Thyroid gland (tissue), 4 donors: ENCODE measurements around the gene EDAR. TPM values are rescaled to one million over a fixed set of nuclear protein-coding genes. Genes with fewer than 3 reads are reported as not detected.

Source experiments
- DNase-seq, 2 donors: peaks; one replicate each; pipeline ENCODE4 v3.0.0-alpha.2; 2019
- H3K27ac ChIP-seq, 3 donors: fragments of 200-600 bp; sonication (generic); 1 replicate in 2 of 3; 2 replicates in 1 of 3; pipeline ENCODE4 v1.5.1; 2016 to 2019; ENCODE audit warnings: mild to moderate bottlenecking in 1 of 3, moderate library complexity in 1 of 3
- H3K27me3 ChIP-seq: fragments of 200-600 bp; sonication (generic); one replicate; pipeline ENCODE4 v1.5.1; 2019
- H3K36me3 ChIP-seq, 2 donors: fragments of 200-600 bp; sonication (generic); one replicate each; pipeline ENCODE4 v1.5.1; 2016 to 2019
- H3K4me1 ChIP-seq, 2 donors: fragments of 200-600 bp; sonication (generic); one replicate each; pipeline ENCODE4 v1.5.1; 2017 to 2019
- H3K4me3 ChIP-seq, 3 donors: fragments of 200-600 bp; sonication (generic); replicated peaks in 1 of 3; 1 replicate in 2 of 3; 2 replicates in 1 of 3; pipeline ENCODE4 v1.5.1; 2016; ENCODE audit warnings: mild to moderate bottlenecking in 1 of 3
- H3K9me3 ChIP-seq: fragments of 200-600 bp; sonication (generic); one replicate; pipeline ENCODE4 v1.5.1; 2017
- CTCF ChIP-seq, 6 experiments: fragments of 200-600 bp in 3 of 6; fragments of 450-650 bp in 3 of 6; sonication (generic) in 3 of 6; IDR thresholded peaks; one replicate each; pipeline ENCODE4 v1.5.1; 2016 to 2019; ENCODE audit warnings: antibody characterized with exemption in 6 of 6, mild to moderate bottlenecking in 2 of 6, inconsistent platforms in 1 of 6, moderate library complexity in 1 of 6
- POLR2A ChIP-seq, 2 donors: fragments of 450-650 bp; IDR thresholded peaks; one replicate each; pipeline ENCODE4 v1.6.1; 2017; ENCODE audit warnings: antibody characterized with exemption in 2 of 2, mild to moderate bottlenecking in 2 of 2, moderate library complexity in 1 of 2
- WGBS, 2 donors: methylation state at CpG; one replicate each; pipeline ENCODE4 v1.1.5; 2017; 5-methylcytosine and 5-hydroxymethylcytosine counted together
- intact Hi-C: fragments of 100-400 bp; cut with DNase I; formaldehyde crosslinking; loops from one replicate; pipeline ENCODE4 v1.15.1; 2023
- total RNA-seq, 4 donors: library from RNA; depleted of rRNA; stranded (reverse); fragments of >200 nt; gene quantifications; one replicate each; pipeline ENCODE4 v1.2.3, GENCODE V29; 2016

Gene EDAR
- total RNA-seq, 4 donors from 2014 or later, result not detected

- H3K27me3 ChIP-seq, result no peaks in the 10 kb centered on the region
- H3K9me3 ChIP-seq, result no peaks in the 10 kb centered on the region
- H3K4me3 ChIP-seq, result no peak overlapping the region
- no peak for DNase-seq
- no peak overlapping the region for H3K27ac ChIP-seq
- no peaks in the 10 kb centered on the region for H3K4me1 ChIP-seq
- TF ChIP-seq POLR2A (IDR thresholded peaks at IDR 0.05), result no peak
- TF ChIP-seq CTCF (IDR thresholded peaks at IDR 0.05), result no peak
- intact Hi-C loops, result loop anchor here (10.0 kb wide), 1 partner anchor 802 kb away; no protein-coding TSS in a partner anchor
- H3K36me3 ChIP-seq, result no peaks in the 10 kb centered on the region
- WGBS, 2 donors, result 83 to 90% methylated on average over 11 of the region's 11 CpGs
Observed at GRCh38 chr2:108922141-108922915, 66.7 kb downstream of the EDAR start.

DNA sequence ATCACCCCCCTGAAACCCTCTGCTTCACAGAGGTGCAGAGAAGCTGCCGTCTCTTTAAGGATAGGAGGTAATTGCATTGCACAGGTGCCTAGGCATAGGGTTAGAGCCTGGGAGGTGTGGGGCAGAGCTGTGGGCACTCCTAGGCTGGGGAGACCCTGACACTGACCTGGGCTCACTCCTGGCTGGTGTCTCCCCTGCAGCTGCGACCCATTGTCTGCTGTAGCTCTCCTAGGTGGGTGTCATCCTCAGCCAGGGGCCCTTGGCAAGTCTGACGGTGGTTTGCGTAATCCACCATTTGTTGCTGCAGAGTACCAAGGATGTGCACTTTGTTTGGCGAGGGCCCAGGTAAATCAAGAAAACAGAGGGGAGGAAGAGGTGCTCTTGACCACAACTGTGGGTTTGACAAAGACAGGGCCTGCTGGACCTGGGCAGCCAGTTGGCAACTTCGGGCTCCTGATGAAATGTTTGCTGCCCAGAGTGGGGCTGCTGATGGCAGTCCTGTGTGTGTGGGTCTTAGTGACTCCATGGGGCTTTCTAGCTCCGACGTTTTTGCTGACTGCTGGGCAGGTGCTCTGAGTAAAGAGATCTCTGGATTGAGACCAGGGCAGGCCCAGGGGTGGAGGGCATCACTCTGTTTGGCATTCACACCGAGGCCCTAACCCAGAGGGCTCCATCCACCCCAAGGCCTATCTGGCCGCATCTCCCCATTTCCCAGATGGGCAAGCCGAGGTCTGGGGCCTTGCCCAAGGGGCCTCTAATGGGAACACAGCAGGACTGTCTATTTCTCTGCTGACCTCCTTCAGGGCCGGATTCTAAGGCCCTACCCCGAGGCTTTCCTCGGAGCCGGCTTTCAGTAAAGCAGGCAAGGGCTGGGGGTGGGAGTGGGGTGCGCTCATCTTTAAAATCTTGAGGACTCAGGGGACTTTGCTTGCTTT lies 67.7 kb downstream of the EDAR start:
- Histone ChIP-seq H3K27ac (no peak overlapping the region), H3K9me3 (no peaks in the 10 kb centered on the region), H3K4me3 (no peak overlapping the region), H3K4me1 (no peaks in the 10 kb centered on the region), H3K36me3 (no peaks in the 10 kb centered on the region), H3K27me3 (no peaks in the 10 kb centered on the region)
- WGBS, 2 donors, result 74 to 82% methylated on average over 14 to 16 of the region's 16 CpGs
- no peak for TF ChIP-seq CTCF (IDR thresholded peaks at IDR 0.05)
- no peak for TF ChIP-seq POLR2A (IDR thresholded peaks at IDR 0.05)
- intact Hi-C loops, result loop anchor here (10.0 kb wide), 1 partner anchor 803 kb away; no protein-coding TSS in a partner anchor
- DNase-seq, result no peak

DNA sequence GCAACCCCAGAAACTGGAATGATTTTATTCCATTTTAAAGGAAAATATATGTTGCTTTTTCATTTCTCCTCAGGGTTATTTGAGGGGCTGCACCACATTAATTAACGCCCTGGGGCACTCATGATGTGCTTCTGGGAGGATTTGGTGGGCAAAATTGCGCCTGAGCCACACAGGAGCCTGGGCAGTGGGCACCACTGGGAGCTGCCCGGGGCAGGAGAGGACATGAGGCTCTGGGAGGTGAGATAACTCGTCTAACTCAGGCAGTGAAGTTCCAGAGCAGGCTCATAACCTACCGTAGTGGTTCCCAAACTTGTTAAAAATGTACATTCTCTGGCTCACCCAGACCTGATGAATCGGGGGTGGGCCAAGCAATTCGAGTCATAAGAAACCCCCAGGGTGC lies 68.3 kb downstream of the EDAR start:
- WGBS, 2 donors, result 74 to 81% methylated on average over 7 of the region's 7 CpGs
- H3K36me3 ChIP-seq, result no peaks in the 10 kb centered on the region
- intact Hi-C loops, result loop anchor here (10.0 kb wide), 1 partner anchor 804 kb away; no protein-coding TSS in a partner anchor
- H3K9me3 ChIP-seq, result no peaks in the 10 kb centered on the region
- H3K4me1 ChIP-seq, result no peaks in the 10 kb centered on the region
- H3K4me3 ChIP-seq, result no peak overlapping the region
- no peaks in the 10 kb centered on the region for H3K27me3 ChIP-seq
- no peak overlapping the region for H3K27ac ChIP-seq
- DNase-seq, result no peak
- TF ChIP-seq POLR2A (IDR thresholded peaks at IDR 0.05) (no peak), CTCF (IDR thresholded peaks at IDR 0.05) (no peak)

DNA sequence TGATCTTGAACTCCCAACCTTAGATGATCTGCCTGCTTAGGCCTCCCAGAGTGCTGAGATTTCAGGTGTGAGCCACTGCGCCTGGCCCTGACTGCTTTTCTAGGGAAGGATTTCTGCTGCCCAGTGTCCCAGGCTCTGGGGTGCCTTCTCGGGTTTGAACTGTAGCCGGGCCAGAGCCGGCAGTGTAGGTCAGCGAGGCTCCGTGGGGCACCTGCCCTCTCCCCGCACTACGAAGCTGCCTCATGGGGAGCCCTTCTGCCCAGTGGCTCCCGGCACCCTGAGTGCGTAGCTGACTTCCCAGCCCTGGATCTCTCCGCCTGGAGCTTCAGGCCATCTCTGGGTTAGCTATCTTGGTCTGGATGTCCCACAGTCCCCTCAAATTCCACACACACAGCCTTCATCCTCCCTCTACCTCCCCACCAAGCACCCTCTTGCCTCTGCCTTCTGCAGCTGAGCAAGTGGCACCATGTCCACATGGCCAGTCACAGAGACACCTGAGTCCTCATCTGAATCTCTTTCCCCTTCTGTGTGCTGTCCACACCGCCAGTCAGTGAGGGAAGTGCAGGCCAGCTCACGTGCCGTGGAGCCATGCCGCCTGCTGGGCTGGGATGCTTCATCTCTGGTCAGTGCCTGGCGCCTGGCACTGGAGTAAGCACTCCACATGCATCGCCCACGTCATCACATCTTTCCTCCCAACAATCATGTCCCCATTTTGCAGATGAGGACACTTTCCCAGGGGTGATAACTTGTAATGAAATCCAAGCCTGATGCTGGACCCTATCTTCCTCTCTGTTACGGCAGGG lies 69.2 kb downstream of the EDAR start:
- no peak for TF ChIP-seq CTCF (IDR thresholded peaks at IDR 0.05)
- TF ChIP-seq POLR2A (IDR thresholded peaks at IDR 0.05), result no peak
- intact Hi-C loops, result loop anchor here (10.0 kb wide), 1 partner anchor 805 kb away; no protein-coding TSS in a partner anchor
- Histone ChIP-seq H3K36me3 (no peaks in the 10 kb centered on the region), H3K27ac (no peak overlapping the region), H3K4me3 (no peak overlapping the region), H3K27me3 (no peaks in the 10 kb centered on the region), H3K9me3 (no peaks in the 10 kb centered on the region), H3K4me1 (no peaks in the 10 kb centered on the region)
- 90 to 92% methylated on average over 13 to 19 of the region's 19 CpGs for WGBS, 2 donors
- DNase-seq, result no peak
